A673 (cell line): ENCODE measurements around the gene PPM1M.

ENCODE experiments used
- CTCF ChIP-seq: fragments of 300-800, 200-600 bp; sonication (generic); conservative IDR thresholded peaks from 2 replicates; pipeline ENCODE4 v1.5.1; 2017; ENCODE audit warnings: low read depth, mild to moderate bottlenecking, antibody characterized with exemption, low read length, moderate library complexity, mixed read lengths
- EZH2 ChIP-seq: fragments of 200-600 bp; sonication (generic); IDR thresholded peaks from 2 replicates; pipeline ENCODE4 v1.6.1; 2017; ENCODE audit warnings: borderline replicate concordance, low read depth, mild to moderate bottlenecking, mixed read lengths, antibody characterized with exemption, low read length; ENCODE audit not compliant: poor library complexity, severe bottlenecking

DNA sequence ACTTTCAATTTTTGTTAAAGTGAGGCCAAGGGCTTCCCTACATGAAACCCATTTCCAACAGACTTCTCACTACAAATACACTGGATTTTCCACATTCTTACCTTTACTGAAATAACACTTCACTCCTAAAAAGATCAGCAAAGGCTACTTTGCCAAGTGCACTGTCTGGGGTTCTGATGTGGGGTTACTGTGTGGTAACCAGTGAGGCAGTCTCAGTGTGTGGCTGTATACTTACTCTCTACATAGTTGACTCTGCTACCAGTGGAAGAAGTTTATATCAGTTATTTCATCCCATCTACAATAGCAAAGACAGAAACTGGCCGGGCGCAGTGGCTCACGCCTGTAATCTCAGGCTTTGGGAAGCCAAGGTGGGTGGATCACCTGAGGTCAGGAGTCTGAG lies 27.3 kb downstream of the PPM1M start:
- TF ChIP-seq EZH2 (no peak), CTCF (no peak)
